HG03045 (cell line): ENCODE measurements around the gene PPP6R2.
A peak's percentile ranks its signal among the peaks of the same experiment; 100 is the strongest.

Source experiments
- ATAC-seq: cut with Tn5 transposase; IDR thresholded peaks from one replicate; pipeline ENCODE4 v1.9.1; 2021; ENCODE audit warnings: mild to moderate bottlenecking, moderate library complexity; ENCODE audit not compliant: unreplicated experiment

PPP6R2 gene, protein sequence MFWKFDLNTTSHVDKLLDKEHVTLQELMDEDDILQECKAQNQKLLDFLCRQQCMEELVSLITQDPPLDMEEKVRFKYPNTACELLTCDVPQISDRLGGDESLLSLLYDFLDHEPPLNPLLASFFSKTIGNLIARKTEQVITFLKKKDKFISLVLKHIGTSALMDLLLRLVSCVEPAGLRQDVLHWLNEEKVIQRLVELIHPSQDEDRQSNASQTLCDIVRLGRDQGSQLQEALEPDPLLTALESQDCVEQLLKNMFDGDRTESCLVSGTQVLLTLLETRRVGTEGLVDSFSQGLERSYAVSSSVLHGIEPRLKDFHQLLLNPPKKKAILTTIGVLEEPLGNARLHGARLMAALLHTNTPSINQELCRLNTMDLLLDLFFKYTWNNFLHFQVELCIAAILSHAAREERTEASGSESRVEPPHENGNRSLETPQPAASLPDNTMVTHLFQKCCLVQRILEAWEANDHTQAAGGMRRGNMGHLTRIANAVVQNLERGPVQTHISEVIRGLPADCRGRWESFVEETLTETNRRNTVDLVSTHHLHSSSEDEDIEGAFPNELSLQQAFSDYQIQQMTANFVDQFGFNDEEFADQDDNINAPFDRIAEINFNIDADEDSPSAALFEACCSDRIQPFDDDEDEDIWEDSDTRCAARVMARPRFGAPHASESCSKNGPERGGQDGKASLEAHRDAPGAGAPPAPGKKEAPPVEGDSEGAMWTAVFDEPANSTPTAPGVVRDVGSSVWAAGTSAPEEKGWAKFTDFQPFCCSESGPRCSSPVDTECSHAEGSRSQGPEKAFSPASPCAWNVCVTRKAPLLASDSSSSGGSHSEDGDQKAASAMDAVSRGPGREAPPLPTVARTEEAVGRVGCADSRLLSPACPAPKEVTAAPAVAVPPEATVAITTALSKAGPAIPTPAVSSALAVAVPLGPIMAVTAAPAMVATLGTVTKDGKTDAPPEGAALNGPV

DNA sequence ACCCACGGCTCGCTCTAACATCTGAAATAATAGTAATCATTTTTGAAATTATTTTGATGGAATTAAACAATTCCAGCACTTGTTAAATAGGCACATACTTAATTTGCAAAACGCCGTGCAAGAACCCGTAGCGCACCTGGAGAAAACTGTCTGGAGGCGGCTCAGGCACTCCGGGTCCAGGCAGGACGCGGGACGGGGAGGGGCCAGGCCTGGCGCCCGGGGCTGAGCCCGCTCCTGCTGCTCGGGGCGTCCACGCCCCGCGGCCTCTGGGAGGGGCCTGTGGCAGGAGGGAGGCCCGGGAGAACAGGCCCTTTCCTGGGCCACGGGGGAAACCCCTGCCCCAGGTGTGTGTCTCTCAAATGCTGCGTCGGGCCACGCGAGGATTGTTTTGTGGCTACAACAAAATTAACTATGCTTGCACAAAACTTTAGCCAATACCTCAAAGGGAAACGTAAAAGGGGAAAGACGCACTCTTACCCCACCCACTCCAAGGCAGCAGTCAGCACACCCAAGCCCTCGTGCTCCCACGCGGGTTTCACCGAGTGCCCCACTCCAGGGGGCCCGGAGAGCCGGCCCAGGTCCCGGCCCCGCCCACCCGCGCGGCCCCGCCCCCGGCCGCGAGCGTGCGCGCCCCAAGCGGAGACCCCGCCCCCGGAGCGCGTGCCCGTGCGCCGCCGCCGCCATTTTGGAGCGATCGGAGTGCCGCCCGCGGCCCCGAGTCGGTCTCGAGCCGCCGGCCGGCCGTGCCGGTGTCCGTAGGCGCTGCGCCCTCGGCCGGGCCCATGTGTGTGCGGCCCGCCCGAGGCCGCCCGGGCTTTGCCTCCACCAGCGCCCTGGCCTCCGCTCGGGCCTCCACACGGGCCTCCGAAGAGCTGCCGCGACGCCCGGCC lies at the start of gene PPP6R2:
Gene PPP6R2, plus strand, starts transcription at position 677 of the 890 bp plus-strand sequence. CDS start 50,582 bp downstream, outside the sequence.
- peak; percentile 79 for ATAC-seq

GRCh38 chr22:50293441-50294318 lies 49.4 kb upstream of the PPP6R2 start:
- ATAC-seq = no peak

- ATAC-seq = no peak
Observed at GRCh38 chr22:50294319-50294656, 48.8 kb upstream of the PPP6R2 start.

DNA sequence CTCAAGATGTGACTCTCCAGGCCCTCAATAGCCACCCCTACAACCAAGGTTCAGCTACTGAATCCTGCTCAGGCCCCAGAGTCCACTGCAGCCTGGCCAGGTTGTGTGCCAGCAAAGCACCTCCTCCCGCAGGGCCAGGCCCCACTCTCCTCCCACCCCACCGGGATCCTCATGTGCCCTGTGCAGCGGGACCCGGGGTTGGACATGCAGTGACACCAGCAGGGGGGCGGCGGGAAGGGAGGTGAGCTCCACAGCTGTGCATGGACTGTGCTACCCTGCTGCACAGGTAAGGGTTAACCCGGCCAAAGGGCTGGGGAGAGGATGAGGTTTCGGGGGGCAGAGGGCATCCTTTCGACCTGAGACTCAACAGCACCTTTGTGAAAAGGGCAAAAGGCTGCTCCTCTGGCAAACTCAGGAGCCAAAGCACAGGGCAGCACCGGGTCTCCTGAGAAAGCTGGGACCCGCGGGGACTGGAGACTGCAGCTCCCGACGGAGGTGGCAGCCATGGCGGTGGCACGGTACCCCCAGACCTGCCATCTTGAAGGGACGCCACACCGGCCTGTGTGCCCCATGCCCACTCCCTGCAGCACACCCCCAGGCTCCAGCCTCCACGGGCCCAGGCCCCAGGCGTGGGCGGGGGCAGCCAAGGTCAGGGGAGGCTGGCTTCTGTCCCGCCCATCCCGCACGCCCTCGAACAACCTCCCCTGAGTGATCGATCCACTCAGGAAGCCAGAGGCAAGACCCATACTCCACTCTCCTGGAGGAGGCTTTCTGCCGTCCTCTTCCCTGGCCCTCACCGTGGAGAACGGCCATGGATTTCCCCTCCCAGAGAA lies 46.3 kb upstream of the PPP6R2 start:
- ATAC-seq = no peak

DNA sequence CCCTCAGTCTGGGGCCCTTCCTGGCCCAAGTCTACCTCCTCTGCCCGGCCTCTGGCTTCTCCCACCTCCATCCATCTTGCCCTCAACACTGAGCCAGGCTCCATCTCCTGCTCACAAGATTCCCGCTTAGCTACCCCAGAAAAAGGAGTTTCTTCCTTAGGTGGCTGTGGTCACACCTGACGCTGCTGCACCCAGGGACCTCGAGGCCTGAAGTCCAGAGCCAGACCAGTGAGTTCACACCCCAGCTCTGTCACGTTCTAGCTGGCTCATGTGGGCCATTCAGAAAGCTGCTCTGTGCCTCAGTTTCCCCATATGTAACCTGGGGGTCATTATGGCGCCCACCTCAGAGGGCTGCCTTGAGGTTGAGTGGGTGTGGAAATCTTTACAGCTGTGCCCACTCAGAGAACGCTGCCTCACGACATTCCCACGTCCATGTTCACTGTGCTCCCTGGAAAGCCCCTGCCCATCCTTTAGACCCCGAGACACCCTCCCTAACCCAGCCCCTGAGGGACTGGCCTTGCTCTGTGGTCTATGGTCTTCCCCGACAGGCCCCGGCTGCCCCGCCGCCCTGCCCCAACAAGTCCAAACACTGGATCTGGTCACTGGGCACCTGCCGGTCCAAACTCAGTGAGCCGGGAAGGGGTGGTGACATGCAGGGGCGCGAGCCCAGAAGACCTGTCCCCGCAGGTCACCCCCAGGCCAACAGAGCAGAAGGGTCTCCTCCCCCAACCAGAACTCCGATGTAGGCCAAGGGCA lies 45.4 kb upstream of the PPP6R2 start:
- ATAC-seq = no peak

DNA sequence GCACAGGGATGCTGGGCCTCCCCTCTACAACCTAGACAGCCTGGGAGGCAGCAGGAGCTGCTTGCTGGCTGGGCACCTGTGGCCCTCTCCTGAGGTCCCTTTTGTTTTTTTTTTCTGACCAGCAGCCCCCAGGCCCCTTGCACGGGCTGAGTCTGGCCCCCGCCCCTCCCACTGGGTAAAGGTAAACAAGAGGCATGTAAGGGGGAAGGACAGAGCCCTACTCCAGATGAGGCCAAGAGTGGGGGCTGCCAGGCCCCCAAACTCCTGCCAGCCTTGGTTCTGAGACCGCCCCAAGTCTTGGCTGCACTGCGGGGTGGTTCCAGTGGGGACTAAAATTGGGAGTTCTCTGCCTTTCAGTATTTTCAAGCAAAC lies 44.9 kb upstream of the PPP6R2 start:
- no peak for ATAC-seq

GRCh38 chr22:50298937-50299784 lies 44.0 kb upstream of the PPP6R2 start:
- ATAC-seq = no peak

DNA sequence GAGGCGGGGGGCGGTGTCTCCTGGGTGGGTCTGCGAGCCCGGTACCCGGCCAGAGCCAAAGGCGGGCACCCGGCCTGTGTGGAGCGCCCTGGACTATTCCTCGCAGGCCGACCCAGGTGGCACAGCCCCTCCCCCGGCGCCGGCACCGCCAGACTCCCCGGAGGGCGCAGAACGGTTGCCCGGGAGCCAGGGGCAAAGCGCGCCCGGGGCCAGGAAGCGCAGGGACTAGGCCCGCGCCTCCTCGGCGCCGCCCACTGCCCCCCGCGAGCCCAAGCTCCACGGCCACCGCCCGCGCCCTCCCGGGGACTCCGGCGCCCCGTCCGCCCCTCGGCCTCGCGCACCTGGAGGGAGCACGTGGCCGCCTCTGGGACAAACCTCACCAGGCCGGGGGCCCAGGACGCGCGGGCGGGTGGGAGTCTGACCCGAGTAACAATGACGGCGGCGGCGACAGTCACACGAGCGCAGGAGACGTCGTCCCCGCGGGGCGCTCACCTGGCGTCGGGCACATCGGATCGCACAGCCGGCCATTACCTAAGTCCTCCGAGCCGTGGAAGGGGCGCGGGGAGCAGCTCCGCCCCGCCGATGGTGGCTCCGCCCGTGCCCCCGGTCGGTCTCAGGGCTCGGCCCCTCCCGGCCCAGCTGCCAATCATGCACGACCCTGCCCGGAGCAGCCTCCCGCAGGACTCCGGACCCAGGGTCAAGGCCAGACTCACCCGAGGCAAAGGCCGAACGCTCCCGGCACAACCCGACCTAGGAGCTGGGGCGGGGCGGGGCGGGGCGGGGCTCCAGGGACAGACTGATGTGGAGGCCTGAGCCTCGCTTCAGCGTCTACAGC lies 43.1 kb upstream of the PPP6R2 start:
- no peak for ATAC-seq

GRCh38 chr22:50300620-50301257 lies 42.4 kb upstream of the PPP6R2 start:
- ATAC-seq = no peak

DNA sequence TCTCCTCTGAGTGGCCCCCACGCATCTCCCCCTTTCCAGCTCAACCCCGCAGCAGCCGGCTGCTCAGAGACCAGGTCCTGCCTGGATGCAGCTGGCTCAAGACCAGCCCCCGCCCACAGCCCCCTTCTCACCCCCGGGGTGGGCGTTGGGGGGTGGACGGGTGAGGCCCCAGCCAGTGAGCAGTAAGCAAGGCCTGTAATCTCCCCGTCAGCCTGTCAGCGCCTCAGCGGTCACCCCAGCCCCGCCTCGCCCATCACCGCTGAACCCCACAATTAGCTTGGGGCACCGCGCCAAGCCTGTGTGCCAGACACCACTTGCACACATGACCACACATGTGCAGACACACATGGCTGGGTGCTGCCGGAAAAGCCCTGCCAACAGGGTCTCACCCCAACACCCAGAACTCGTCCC lies 41.5 kb upstream of the PPP6R2 start:
- ATAC-seq = no peak

DNA sequence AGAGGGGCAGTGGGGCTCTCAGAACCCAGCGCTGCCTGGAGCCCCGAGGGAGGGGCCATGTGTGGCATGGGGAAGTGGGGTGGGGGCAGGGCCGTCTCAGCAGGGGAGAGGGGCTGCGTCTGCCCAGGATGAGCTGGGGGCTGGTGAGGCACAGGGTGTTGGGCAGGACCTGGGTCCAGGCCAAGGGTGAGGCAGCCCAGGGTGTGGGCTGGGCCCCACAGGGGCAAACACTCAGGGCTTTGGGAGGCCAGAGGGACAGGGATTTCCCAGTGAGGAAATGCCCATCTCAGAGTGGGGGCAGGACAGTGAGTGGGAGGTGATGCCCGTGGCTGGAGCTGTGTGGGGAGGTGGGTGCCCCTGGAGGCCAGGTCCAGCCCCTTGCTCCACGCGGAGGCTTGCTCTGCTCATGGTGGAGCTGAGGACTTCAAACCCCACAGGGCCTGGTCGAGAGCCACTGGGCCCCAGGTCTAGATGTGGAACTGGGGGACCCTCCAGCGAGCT lies 41.0 kb upstream of the PPP6R2 start:
- ATAC-seq = no peak

- ATAC-seq = no peak
Observed at GRCh38 chr22:50302564-50302963, 40.6 kb upstream of the PPP6R2 start.

DNA sequence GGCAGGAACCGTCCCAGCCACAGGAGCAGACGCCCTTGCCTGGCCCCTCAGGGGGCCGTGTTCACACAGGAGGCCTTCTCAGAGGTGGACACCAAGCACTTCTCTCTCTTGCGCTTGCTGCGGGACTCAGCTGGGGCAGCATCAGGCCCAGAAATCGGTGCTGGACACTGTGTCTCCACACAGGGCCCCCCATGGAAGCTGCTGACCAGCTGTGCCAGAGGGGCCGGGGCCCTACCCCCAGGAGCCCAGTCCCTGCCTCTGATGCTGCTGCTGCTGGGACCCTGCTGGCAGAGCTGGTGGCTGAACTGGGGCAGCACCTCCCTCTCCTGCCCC lies 39.6 kb upstream of the PPP6R2 start:
- no peak for ATAC-seq

GRCh38 chr22:50303848-50304527 lies 39.1 kb upstream of the PPP6R2 start:
- no peak for ATAC-seq
